OCI-LY1 (cell line): ENCODE measurements around the gene ATXN7.
A peak's percentile ranks its signal among the peaks of the same experiment; 100 is the strongest.

Source experiments
- CTCF ChIP-seq: fragments of 200-600 bp; sonication (generic), shearing (Covaris generic); IDR thresholded peaks from 2 replicates; pipeline ENCODE4 v1.5.1; 2017; ENCODE audit warnings: mild to moderate bottlenecking, antibody characterized with exemption, low read length, moderate library complexity, mixed read lengths
- EZH2 ChIP-seq: fragments of 200-600 bp; sonication (generic), shearing (Covaris generic); IDR thresholded peaks from 2 replicates; pipeline ENCODE4 v1.8.0; 2017; ENCODE audit warnings: borderline replicate concordance, mixed run types, mild to moderate bottlenecking, antibody characterized with exemption, low read length, moderate library complexity, mixed read lengths

- TF ChIP-seq CTCF (peak; percentile 87), EZH2 (no peak)
Observed at GRCh38 chr3:64030741-64031140, 167.1 kb downstream of the ATXN7 start.
